ENCODE results near the gene PCK1. TPM values are rescaled to one million over a fixed set of nuclear protein-coding genes. Genes with fewer than 3 reads are reported as not detected.

Gene PCK1
- total RNA-seq, 4 donors from 2014 or later: 0.10 to 3.2 (median 1.7) TPM

DNA sequence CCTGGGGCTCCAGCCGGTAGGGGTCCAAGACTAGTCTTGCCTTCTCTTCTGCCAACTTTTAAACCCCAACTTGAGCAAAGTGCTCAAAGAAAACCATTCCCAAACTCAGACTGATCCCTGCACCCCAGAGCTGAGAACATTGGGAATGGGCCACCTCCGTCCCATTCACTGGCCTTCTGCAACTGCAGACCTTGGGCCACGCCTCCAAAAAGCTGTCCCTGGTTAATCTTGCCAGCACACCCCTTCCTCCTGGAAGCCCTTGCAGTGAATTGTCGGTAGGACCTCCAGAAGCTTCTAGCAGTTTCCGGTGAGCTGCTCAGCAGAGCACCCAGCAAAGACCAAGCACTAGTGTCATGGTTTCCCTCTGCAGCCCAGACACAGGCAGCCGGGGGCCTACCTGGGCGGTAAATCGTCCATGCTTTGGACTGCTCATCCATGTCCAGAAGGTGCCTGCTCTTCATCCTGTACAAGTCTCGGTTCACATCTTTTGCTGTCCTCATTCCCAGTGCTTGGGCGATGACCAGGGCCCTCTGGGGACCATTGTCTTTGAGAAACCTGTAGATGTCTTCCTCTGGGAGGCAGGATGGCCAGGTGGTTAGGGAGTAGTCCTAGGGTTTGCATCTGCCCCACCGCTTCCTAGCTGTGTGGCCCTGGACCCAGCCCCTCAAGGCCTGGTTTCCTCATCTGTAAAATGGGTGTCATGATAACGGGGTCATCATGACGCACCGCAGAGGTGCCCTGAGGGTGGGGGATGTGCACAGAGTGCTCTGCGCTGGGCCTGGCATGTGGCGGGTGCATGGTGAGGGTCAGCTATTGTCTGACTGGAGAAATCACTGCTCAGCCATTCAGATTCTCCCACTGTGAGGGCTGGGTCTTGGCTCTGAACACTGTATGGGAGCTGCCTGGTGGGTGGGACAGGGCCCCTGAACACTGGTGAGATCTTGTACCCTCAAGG, 53.9 kb downstream of the PCK1 start:
- DNase-seq: no peak
- Histone ChIP-seq H3K27me3 (peaks cover 0 to 13% (median 0%) of the 10 kb centered on the region in 3 donors), H3K36me3 (no peaks in the 10 kb centered on the region), H3K4me3 (no peak overlapping the region), H3K9me3 (no peaks in the 10 kb centered on the region), H3K27ac (no peak overlapping the region), H3K4me1 (no peaks in the 10 kb centered on the region)
- TF ChIP-seq, protein P1, sequence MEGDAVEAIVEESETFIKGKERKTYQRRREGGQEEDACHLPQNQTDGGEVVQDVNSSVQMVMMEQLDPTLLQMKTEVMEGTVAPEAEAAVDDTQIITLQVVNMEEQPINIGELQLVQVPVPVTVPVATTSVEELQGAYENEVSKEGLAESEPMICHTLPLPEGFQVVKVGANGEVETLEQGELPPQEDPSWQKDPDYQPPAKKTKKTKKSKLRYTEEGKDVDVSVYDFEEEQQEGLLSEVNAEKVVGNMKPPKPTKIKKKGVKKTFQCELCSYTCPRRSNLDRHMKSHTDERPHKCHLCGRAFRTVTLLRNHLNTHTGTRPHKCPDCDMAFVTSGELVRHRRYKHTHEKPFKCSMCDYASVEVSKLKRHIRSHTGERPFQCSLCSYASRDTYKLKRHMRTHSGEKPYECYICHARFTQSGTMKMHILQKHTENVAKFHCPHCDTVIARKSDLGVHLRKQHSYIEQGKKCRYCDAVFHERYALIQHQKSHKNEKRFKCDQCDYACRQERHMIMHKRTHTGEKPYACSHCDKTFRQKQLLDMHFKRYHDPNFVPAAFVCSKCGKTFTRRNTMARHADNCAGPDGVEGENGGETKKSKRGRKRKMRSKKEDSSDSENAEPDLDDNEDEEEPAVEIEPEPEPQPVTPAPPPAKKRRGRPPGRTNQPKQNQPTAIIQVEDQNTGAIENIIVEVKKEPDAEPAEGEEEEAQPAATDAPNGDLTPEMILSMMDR (IDR thresholded peaks at IDR 0.05 in 4 of 5, conservative IDR thresholded peaks at IDR 0.05 in 1 of 5): no peak
- no peak for TF ChIP-seq POLR2A (IDR thresholded peaks at IDR 0.05)
- intact Hi-C loops (cut with DNase I; ENCODE audit: low total_unique reads): no loop called here
- in situ Hi-C loops (cut with MboI; ENCODE audit: low sequenced_read_pairs in 4 of 4): no loop called here
- no peak for ATAC-seq

DNA sequence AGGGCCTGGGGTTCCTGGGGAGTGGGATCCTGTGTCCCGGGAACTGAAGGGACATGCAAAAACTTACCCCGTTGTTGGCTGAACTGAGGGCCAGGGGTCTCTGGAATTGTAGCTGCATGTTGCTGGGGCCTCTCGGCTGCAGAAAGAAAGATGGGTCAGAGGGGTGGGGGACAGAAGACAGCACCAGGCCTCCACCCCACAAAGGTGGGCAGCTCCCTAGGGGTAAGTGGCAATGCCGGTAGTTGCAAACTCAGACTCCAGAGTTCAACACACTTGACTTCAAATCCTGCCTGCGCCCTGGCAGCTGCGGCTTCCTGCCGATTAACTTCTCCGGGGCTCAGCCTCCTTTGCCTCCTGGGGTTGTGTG, 54.5 kb downstream of the PCK1 start:
- ATAC-seq: no peak

DNA sequence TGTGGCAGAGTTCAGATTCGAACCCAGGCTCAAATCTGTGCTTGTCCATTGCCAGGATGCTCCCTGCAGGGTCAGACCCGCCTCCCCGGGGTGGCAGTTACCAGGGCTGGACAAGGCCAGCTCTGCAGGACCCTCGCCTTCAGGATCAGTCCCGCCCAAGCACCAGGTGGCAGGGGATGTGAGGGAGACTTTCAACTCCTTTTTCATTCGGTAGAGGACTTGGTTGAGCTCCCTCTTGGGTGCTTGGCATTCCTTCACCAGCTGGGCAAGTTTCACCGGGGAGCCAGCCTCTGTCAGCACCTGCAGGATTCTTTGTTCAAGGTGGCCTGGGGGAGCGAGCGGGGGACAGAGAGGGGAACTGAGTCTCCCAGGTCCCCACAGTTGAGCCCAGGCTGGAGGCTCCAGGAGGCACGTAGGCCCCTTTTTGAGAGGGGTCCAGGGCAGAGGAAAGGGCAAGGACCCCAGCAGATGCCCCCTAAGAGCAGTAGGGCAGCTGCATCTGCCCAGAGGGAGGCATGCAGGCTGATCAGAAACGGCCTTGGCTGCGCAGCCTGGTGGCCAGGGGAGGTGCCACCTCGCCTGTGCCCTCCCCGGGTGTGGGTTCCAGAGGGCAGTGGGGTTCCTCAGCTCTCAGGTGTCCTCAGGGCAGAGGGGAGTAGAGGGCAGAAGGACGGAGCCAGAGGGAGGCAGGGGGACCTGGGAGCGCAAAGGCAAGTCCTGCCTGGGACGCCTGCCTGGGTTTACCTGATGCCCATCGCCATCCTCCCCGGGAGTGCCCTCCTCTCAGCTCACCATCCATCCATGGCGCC, 55.4 kb downstream of the PCK1 start:
- intact Hi-C loops (cut with DNase I; ENCODE audit: low total_unique reads): no loop called here
- Histone ChIP-seq H3K4me1 (peaks cover 0 to 3% of the 10 kb centered on the region in 2 donors), H3K27me3 (peaks cover 0 to 8% (median 0%) of the 10 kb centered on the region in 3 donors), H3K4me3 (no peak overlapping the region), H3K9me3 (no peaks in the 10 kb centered on the region), H3K27ac (no peak overlapping the region), H3K36me3 (no peaks in the 10 kb centered on the region)
- in situ Hi-C loops (cut with MboI; ENCODE audit: low sequenced_read_pairs in 4 of 4): no loop called here
- TF ChIP-seq, protein P1 (IDR thresholded peaks at IDR 0.05 in 4 of 5, conservative IDR thresholded peaks at IDR 0.05 in 1 of 5): no peak
- TF ChIP-seq POLR2A (IDR thresholded peaks at IDR 0.05): no peak
- ATAC-seq (no peak), DNase-seq (no peak)

More for the DNA sequence above, 54.5 kb downstream of the PCK1 start:
- in situ Hi-C loops (cut with MboI; ENCODE audit: low sequenced_read_pairs in 4 of 4) (no loop called here), intact Hi-C loops (cut with DNase I; ENCODE audit: low total_unique reads) (no loop called here)
- Histone ChIP-seq H3K27me3 (peaks cover 0 to 13% (median 0%) of the 10 kb centered on the region in 3 donors), H3K9me3 (no peaks in the 10 kb centered on the region), H3K36me3 (no peaks in the 10 kb centered on the region), H3K4me1 (no peaks in the 10 kb centered on the region), H3K4me3 (no peak overlapping the region), H3K27ac (no peak overlapping the region)
- no peak for DNase-seq
- TF ChIP-seq, protein P1 (IDR thresholded peaks at IDR 0.05 in 4 of 5, conservative IDR thresholded peaks at IDR 0.05 in 1 of 5): no peak
- no peak for TF ChIP-seq POLR2A (IDR thresholded peaks at IDR 0.05)

DNA sequence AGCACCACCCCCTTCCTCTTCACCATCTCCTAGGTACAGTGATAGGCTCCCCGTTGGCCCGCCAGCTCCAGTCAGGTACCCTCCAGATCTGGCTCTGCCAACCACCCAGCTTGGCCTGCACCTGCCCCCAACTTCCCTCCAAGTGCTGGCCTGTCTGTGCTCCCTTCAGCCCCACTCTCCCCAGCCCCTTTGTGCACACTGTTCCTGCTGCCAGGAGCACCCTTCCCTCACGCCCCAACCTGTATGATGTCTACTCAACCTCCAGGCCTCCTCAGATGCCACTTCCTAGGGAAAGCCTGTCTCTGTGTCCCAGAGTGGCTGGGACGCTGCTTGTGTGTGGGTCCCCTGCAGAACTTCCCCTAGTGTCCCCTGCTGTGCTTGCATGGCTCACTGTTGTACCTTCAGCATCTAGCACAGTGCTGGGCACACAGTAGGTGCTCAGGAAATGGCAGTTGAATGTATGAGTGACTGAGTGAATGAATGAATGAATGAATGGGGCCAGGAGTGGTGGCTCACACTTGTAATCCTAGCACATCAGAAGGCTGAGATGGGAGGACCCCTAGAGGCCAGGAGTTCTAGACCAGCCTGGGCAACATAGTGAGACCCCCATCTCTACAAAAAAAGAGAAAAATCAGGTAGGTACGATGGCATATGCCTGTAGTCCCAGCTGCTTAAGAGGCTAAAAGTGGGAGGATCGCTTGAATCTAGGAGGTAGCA, 56.3 kb downstream of the PCK1 start:
- peaks cover 0 to 3% of the 10 kb centered on the region in 2 donors for H3K4me1 ChIP-seq
- H3K4me3 ChIP-seq: no peak overlapping the region
- no peaks in the 10 kb centered on the region for H3K9me3 ChIP-seq
- TF ChIP-seq, protein P1 (IDR thresholded peaks at IDR 0.05 in 4 of 5, conservative IDR thresholded peaks at IDR 0.05 in 1 of 5): no peak
- no peak for TF ChIP-seq POLR2A (IDR thresholded peaks at IDR 0.05)
- no peak overlapping the region for H3K27ac ChIP-seq
- no peaks in the 10 kb centered on the region for H3K36me3 ChIP-seq
- in situ Hi-C loops (cut with MboI; ENCODE audit: low sequenced_read_pairs in 4 of 4): no loop called here
- intact Hi-C loops (cut with DNase I; ENCODE audit: low total_unique reads): no loop called here
- DNase-seq (no peak), ATAC-seq (no peak)
- peaks cover 0 to 5% (median 0%) of the 10 kb centered on the region in 3 donors for H3K27me3 ChIP-seq

Other genes with a start within 250 kb of the PCK1 start
- not detected for gene SPO11, start 231.3 kb upstream of the PCK1 start, total RNA-seq
- gene RAE1, start 209.9 kb upstream of the PCK1 start, total RNA-seq: 10 to 100 TPM; 15.8 to 35.8 (median 20.6) TPM
- 100 to 1,000 TPM in 3 of 4 donors, 10 to 100 TPM in 1; 56.7 to 229 (median 177) TPM for gene RBM38, start 169.7 kb upstream of the PCK1 start, total RNA-seq
- not detected for gene CTCFL, start 36.0 kb upstream of the PCK1 start, total RNA-seq
- gene ZBP1, start 59.3 kb downstream of the PCK1 start, total RNA-seq: not detected
- gene PMEPA1, start 148.9 kb downstream of the PCK1 start, total RNA-seq: 1 to 10 TPM; 1.5 to 8.1 (median 5.8) TPM

Measured in gastrocnemius medialis (tissue), 4 donors.